GM18507 (cell line): ENCODE data around the gene ALG3.

Experiments used
- DNase-seq: peaks from one replicate; pipeline ENCODE4 v3.0.0; 2011; ENCODE audit warnings: low read depth; ENCODE audit not compliant: insufficient read length; ENCODE audit errors: extremely low spot score
- FAIRE-seq: peaks from 2 replicates; lab custom pipeline; 2011; peaks lifted over from hg19 to GRCh38; lab: Jason Lieb, UNC

ALG3 gene

DNA sequence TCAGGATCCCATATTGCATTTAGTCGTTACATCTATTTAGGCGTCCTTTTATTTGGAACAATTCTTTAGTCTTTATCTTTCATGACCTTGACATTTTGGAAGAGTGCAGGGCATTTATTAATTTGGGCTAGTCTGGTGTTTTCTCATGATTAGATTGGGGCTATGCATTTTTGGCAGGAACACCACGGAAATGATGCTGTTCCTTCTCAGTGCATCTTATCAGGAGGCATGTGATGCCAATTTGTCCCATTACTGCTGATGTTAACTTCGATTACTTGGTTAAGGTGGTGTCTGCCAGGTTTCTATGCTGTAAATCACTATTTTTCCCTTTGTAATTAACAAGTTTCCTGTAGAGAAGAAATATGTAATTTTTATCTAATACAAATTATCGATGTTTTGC lies 37.5 kb downstream of the ALG3 start:
- FAIRE-seq: no peak
- no peak for DNase-seq

DNA sequence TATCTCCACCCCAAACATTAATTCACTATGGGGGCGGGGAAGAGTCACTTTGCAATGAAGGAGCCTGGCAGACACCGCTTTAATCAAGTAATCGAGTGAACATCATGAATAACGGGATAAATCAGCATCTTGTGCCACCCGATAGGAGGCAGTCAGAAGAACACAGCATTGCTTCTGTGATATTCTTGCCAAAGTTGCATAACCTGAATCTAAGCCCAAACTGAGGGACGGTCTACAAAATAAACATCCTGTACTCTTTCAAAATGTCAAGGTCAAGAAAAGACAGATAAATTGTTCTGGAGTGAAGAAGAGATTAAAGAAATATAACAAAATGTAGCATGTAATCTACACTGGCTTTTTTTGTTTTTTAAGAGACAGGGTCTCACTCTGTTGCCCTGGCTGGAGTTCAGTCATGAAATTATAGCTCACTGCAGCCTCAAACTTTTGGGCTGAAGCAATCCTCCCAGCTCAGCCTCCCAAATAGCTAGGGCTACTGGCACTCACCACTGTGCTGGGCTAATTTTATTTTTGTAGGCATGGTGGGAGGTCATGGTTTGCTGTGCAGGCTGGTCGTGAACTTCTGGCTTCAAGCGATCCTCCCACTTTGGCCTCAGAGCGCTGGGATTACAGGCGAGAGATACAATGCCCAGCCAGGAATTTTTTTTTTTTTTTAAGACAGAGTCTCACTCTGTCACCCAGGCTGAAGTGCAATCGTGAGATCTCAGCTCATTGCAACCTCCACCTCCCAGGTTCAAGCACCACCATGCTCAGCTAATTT lies 39.4 kb downstream of the ALG3 start:
- DNase-seq (no peak), FAIRE-seq (no peak)

DNA sequence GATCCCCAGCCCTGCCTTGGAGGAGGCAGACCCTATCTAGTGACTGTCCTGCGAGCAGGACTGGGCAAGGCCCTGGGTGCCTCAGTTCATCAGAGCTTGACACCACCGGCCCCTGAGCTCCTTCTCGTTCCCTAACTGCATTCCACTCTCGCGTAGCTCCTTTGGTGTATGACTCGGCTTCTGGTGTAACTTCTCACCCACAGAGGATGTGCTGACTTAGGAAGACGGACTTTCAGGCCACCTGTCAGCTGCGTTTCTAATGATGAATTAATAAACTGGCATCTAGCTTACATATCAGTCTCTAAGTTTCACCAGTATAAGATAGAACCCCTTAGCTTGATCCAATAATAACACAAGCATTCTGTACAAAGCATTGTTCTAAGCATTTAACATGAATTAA lies 45.2 kb downstream of the ALG3 start:
- FAIRE-seq (no peak), DNase-seq (no peak)

DNA sequence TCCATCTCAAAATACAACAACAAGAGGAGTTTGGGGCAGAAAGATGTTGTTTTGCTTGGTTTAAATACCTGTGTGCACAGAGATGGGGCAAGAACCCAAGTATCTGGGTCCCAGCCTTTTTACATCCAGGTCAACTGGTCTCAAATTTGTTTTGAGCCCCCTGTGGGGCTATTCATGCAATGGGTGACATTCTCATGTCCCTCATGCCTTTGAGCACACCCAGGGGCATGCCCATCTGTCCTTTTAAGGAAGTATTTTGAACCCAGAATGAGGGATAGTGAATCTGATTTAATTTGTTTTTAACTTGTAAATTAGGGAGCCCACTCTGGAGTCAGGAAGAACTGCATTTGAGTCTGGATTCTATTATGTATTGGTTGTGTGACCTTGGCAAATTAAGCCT lies 47.9 kb downstream of the ALG3 start:
- FAIRE-seq: no peak
- no peak for DNase-seq

- DNase-seq: no peak
- FAIRE-seq: no peak
These were observed 50.3 kb downstream of the ALG3 start for GRCh38 chr3:184198509-184198908.

GRCh38 chr3:184196536-184196935 lies 52.2 kb downstream of the ALG3 start:
- FAIRE-seq (no peak), DNase-seq (no peak)

DNA sequence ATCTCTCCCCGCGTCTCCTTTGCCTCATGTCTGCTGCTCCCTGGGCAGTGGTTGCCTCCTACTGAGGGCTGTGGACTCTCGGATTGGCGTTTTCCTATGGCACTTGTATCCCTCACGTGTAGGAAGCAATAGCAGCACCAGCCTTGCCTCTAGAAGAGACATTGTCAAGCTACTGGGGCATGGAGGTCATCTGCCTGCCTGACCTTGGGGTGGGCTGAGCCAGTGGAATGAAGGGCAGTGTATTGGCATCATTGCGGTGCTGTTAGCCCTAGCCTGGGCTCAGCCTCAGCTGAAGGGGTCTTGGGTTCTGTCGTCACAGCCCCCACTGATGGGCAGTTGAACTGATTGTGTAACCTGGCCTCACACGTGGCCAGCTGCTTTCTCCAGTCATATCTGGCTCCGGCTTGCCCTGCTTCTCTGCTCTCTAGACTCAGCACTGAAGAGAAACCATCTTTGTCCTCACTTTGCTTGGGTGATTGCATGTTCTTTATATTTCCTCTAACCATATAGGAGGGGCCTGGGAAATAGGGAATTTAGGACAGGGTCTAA lies 54.7 kb downstream of the ALG3 start:
- no peak for FAIRE-seq

DNA sequence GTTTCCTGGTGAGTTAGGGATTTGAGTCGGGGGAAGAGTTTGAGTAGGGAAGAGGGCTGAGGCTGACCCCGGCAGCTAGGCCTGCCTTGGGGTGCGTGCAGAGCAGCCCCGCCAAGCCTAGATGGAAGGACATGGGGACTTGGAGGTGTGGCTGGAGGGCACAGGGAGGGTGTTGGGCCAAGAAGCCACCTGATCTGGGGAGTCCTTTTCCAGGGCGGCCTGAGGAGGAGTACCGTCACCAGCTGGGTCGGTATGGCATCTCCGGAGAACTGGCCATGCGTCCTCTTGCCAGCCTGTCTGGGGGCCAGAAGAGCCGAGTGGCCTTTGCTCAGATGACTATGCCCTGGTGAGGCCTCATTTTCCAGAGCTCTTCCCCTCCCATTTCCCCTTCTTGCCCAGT lies 55.9 kb downstream of the ALG3 start:
- FAIRE-seq: no peak

More for the DNA sequence above, 54.7 kb downstream of the ALG3 start:
- DNase-seq: no peak

More for the DNA sequence above, 55.9 kb downstream of the ALG3 start:
- DNase-seq: no peak
